ENCODE data around the gene KBTBD4. TPM values are rescaled to one million over a fixed set of nuclear protein-coding genes. Genes with fewer than 3 reads are reported as not detected.

KBTBD4 gene
- total RNA-seq, 6 experiments from 2014 or later, result 6.5 to 9.2 (median 7.3) TPM

DNA sequence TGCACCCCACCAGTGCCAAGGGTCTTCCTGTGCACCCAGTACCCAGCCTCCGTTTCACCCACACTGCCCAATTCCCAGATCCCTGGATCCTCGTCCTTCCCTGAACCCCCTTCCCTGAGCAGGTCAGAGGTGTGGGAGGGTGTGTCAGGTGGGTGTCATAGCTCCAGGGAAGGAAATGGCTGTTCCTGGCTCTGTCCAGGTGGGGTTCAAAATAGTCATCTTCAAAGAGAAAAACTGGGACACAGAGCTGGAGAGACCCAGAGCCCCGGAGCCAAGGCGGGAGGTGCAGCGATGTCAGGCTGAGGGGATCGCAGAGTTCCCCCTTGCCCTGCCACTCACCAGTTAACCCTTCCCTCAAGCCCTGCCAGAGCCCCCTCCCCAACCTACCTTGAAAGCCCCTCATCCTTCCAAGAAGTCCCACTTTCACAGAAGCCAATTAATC, 14.7 kb upstream of the KBTBD4 start:
- no peak for ATAC-seq

DNA sequence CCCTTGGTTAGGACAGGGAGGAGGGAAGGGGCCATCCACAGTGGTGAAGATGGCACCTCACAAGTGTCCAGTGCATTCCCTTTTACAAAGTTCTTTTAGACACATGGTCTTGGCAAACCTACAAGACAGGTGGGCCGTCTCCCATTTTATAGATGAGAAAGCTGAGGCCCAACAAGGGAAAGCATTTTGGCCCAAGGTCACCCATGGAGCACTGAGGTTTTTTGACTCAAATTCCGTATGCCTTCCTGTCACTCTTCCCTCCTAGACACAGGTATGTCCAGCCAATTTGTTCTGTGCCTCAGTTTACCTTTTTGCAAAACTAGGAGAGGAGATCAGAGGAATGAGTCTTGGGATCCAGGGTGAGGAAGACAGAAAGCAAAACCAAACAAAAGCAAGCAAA, 14.2 kb upstream of the KBTBD4 start:
- H3K36me3 ChIP-seq, result no peaks in the 10 kb centered on the region
- 65% methylated on average over 2 of the region's 2 CpGs for WGBS (ENCODE audit: insufficient coverage, low coverage, low lambda C conversion rate, missing lambda C conversion rate)
- no peak overlapping the region for H3K27ac ChIP-seq
- DNase-seq (no peak), ATAC-seq (no peak)
- H3K4me3 ChIP-seq, result no peak overlapping the region
- H3K4me1 ChIP-seq, result peaks cover 0 to 3% (median 0%) of the 10 kb centered on the region in 4 donors
- intact Hi-C loops (cut with DNase I), result no loop called here
- no peaks in the 10 kb centered on the region for H3K9me3 ChIP-seq
- TF ChIP-seq, protein P1, sequence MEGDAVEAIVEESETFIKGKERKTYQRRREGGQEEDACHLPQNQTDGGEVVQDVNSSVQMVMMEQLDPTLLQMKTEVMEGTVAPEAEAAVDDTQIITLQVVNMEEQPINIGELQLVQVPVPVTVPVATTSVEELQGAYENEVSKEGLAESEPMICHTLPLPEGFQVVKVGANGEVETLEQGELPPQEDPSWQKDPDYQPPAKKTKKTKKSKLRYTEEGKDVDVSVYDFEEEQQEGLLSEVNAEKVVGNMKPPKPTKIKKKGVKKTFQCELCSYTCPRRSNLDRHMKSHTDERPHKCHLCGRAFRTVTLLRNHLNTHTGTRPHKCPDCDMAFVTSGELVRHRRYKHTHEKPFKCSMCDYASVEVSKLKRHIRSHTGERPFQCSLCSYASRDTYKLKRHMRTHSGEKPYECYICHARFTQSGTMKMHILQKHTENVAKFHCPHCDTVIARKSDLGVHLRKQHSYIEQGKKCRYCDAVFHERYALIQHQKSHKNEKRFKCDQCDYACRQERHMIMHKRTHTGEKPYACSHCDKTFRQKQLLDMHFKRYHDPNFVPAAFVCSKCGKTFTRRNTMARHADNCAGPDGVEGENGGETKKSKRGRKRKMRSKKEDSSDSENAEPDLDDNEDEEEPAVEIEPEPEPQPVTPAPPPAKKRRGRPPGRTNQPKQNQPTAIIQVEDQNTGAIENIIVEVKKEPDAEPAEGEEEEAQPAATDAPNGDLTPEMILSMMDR (IDR thresholded peaks at IDR 0.05), result no peak
- no peak for TF ChIP-seq POLR2A (IDR thresholded peaks at IDR 0.05)
- peaks cover 0 to 9% of the 10 kb centered on the region in 2 donors for H3K27me3 ChIP-seq

More for the DNA sequence above, 14.7 kb upstream of the KBTBD4 start:
- TF ChIP-seq, protein P1 (IDR thresholded peaks at IDR 0.05), result no peak
- TF ChIP-seq POLR2A (IDR thresholded peaks at IDR 0.05), result no peak
- Histone ChIP-seq H3K4me3 (no peak overlapping the region), H3K27me3 (peaks cover 0 to 9% of the 10 kb centered on the region in 2 donors), H3K27ac (no peak overlapping the region), H3K36me3 (no peaks in the 10 kb centered on the region), H3K9me3 (no peaks in the 10 kb centered on the region), H3K4me1 (peaks cover 0 to 3% (median 0%) of the 10 kb centered on the region in 4 donors)
- DNase-seq, result no peak
- WGBS (ENCODE audit: insufficient coverage, low coverage, low lambda C conversion rate, missing lambda C conversion rate), result 38% methylated on average over 4 of the region's 6 CpGs
- intact Hi-C loops (cut with DNase I), result no loop called here

DNA sequence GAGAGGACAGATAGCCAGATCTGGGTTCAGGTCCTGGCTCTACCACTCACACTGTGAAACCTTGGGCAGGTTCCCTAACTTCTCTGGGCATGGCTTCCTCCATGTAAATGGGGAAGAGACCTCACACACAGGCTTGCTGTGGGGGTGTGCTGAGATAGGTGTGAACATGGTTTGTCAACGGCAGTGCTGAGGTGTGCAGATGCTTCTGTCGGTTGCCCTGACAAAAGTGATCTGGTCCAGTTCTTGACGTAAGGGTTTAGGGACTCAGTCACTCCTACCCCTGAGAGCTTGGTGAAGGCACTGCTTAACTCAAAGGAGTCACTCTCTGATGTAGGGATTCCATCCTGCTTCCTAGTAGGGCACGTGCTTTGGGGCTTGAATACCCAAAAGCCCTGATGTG, 13.5 kb upstream of the KBTBD4 start:
- ATAC-seq (no peak), DNase-seq (no peak)
- Histone ChIP-seq H3K27me3 (peaks cover 0 to 9% of the 10 kb centered on the region in 2 donors), H3K4me1 (peaks cover 0 to 3% (median 0%) of the 10 kb centered on the region in 4 donors), H3K36me3 (no peaks in the 10 kb centered on the region), H3K4me3 (no peak overlapping the region), H3K9me3 (no peaks in the 10 kb centered on the region), H3K27ac (no peak overlapping the region)
- intact Hi-C loops (cut with DNase I), result no loop called here
- 40% methylated on average over 4 of the region's 4 CpGs for WGBS (ENCODE audit: insufficient coverage, low coverage, low lambda C conversion rate, missing lambda C conversion rate)
- TF ChIP-seq POLR2A (IDR thresholded peaks at IDR 0.05), result no peak
- TF ChIP-seq, protein P1 (IDR thresholded peaks at IDR 0.05), result no peak

DNA sequence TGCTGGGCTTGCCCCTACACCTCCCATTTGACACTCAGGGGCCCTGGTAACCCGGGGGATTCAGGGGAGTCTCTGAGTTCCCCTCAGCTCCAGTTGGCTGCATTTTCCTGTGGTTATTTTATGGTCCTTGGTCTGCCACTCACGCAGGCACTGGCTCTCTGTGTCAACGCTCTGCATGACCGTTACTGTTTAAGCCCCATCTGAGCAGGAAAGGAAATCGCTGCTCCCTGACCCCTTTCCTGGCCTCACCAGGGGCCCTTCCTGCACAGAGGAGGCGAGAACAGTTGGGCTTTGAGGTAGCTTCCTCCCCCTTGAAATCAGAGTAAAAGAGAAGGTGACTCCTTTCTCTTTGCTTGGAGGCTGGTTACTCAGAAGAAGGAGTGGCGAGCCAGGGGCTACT, 13.0 kb upstream of the KBTBD4 start:
- no peak overlapping the region for H3K4me3 ChIP-seq
- intact Hi-C loops (cut with DNase I), result no loop called here
- WGBS (ENCODE audit: insufficient coverage, low coverage, low lambda C conversion rate, missing lambda C conversion rate), result 27% methylated on average over 6 of the region's 7 CpGs
- DNase-seq (no peak), ATAC-seq (no peak)
- H3K27ac ChIP-seq, result no peak overlapping the region
- H3K4me1 ChIP-seq, result peaks cover 0 to 3% (median 0%) of the 10 kb centered on the region in 4 donors
- H3K9me3 ChIP-seq, result no peaks in the 10 kb centered on the region
- no peaks in the 10 kb centered on the region for H3K36me3 ChIP-seq
- TF ChIP-seq POLR2A (IDR thresholded peaks at IDR 0.05), result no peak
- TF ChIP-seq, protein P1 (IDR thresholded peaks at IDR 0.05), result no peak
- peaks cover 0 to 9% of the 10 kb centered on the region in 2 donors for H3K27me3 ChIP-seq

All from right lobe of liver (tissue), 6 donors.